Measurements from ENCODE around the gene STAT5A. TPM values are rescaled to one million over a fixed set of nuclear protein-coding genes. Genes with fewer than 3 reads are reported as not detected.
"Not testable (repeated sequence)": the region's sequence is repeated elsewhere in the genome, so short reads cannot be mapped to it uniquely, and the experiment has no call there.

Gene STAT5A
- total RNA-seq, 2 experiments from 2014 or later: 116 to 121 TPM

GRCh38 chr17:42253578-42253977 is 34.7 kb upstream of the STAT5A start:
- DNase-seq: no peak

GRCh38 chr17:42255445-42255844 is 32.9 kb upstream of the STAT5A start:
- Mint-ChIP-seq H3K4me3 (no peak overlapping the region), H3K27me3 (no peaks in the 10 kb centered on the region), H3K4me1 (peaks cover 49% of the 10 kb centered on the region), H3K36me3 (peaks cover 4% of the 10 kb centered on the region), H3K9me3 (peaks cover 2% of the 10 kb centered on the region), H3K27ac (peak overlapping the region; percentile 1)
- DNase-seq: no peak

More at GRCh38 chr17:42253578-42253977, 34.7 kb upstream of the STAT5A start:
- H3K27me3 Mint-ChIP-seq: no peaks in the 10 kb centered on the region
- H3K9me3 Mint-ChIP-seq: peaks cover 2% of the 10 kb centered on the region
- no peak overlapping the region for H3K27ac Mint-ChIP-seq
- peaks cover 54% of the 10 kb centered on the region for H3K4me1 Mint-ChIP-seq
- no peak overlapping the region for H3K4me3 Mint-ChIP-seq
- H3K36me3 Mint-ChIP-seq: peaks cover 4% of the 10 kb centered on the region

GRCh38 chr17:42260318-42260717 is 28.0 kb upstream of the STAT5A start:
- H3K4me1 Mint-ChIP-seq: peaks cover 21% of the 10 kb centered on the region
- no peak overlapping the region for H3K27ac Mint-ChIP-seq
- H3K4me3 Mint-ChIP-seq: no peak overlapping the region
- H3K27me3 Mint-ChIP-seq: no peaks in the 10 kb centered on the region
- peaks cover 6% of the 10 kb centered on the region for H3K36me3 Mint-ChIP-seq
- DNase-seq: no peak
- no peaks in the 10 kb centered on the region for H3K9me3 Mint-ChIP-seq

DNA sequence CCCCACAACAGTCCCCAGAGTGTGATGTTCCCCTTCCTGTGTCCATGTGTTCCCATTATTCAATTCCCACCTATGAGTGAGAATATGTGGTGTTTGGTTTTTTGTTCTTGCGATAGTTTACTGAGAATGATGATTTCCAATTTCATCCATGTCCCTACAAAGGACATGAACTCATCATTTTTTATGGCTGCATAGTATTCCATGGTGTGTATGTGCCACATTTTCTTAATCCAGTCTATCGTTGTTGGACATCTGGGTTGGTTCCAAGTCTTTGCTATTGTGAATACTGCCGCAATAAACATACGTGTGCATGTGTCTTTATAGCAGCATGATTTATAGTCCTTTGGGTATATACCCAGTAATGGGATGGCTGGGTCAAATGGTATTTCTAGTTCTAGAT is 23.9 kb upstream of the STAT5A start:
- H3K36me3 Mint-ChIP-seq: peaks cover 22% of the 10 kb centered on the region
- H3K9me3 Mint-ChIP-seq, H3K4me3 Mint-ChIP-seq, H3K27me3 Mint-ChIP-seq, DNase-seq, H3K27ac Mint-ChIP-seq: not testable (repeated sequence)
- H3K4me1 Mint-ChIP-seq: peaks cover 40% of the 10 kb centered on the region

DNA sequence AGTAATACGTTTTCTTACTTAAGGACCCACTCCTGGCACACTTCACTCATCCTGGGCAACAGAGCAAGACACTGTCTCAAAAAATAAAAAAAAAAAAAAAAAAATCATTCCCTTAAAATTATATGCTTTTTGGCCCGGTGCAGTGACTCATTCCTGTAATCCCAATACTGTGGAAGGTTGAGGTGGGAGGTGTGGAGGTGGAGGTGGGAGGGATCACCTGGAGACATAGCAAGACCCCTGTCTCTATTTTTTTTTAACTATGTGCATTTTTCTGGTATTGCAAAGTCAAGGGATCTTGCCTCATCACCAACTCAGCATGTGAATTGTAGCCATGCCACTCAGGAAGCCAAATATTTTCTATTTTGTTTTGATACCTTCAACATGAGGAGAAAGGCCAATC is 21.8 kb upstream of the STAT5A start:
- Mint-ChIP-seq H3K4me1 (peaks cover 52% of the 10 kb centered on the region), H3K9me3 (no peaks in the 10 kb centered on the region), H3K36me3 (peaks cover 29% of the 10 kb centered on the region), H3K27ac (peak overlapping the region; percentile 95), H3K27me3 (no peaks in the 10 kb centered on the region), H3K4me3 (peak overlapping the region; percentile 59)
- DNase-seq: no peak

DNA sequence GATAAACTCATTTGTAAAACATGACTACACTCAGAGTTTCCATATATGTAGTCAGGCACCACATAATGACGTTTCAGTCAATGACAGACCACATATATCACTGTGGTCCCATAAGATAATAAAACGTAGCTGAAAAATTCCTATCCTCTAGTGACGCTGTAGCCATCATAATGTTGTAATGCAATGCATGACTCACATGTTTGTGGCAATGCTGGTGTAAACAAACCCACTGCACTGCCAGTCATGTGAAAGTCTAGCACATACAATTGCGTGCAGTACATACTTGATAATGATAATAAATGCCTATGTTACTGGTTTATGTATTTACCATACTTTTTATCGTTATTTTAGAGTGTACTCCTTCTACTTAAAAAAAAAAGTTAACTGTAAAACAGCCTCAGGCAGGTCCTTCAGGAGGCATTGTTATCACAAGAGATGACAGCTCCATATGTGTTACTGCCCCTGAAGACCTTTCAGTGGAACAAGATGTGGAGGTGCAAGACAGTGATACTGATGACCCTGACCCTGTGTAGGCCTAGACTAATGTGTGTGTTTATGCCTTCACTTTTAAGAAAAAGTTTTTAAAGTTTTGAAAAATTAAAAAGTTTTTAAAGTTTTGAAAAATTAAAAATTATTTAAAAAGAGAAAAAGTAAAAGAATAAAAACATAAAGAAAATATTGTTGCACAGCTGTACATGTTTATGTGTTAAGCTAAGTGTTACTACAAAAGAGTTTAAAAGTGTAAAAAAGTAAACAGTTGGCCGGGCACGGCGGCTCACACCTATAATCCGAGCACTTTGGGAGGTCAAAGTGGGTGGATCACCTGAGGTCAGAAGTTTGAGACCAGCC is 21.2 kb upstream of the STAT5A start:
- Mint-ChIP-seq H3K4me3 (peak overlapping the region; percentile 59), H3K9me3 (no peaks in the 10 kb centered on the region), H3K27ac (peak overlapping the region; percentile 95), H3K36me3 (peaks cover 29% of the 10 kb centered on the region), H3K4me1 (peaks cover 59% of the 10 kb centered on the region), H3K27me3 (no peaks in the 10 kb centered on the region)
- DNase-seq: peak; percentile 42

- Mint-ChIP-seq H3K4me1 (peaks cover 69% of the 10 kb centered on the region), H3K4me3 (no peak overlapping the region), H3K9me3 (no peaks in the 10 kb centered on the region), H3K27ac (peak overlapping the region; percentile 93), H3K27me3 (no peaks in the 10 kb centered on the region), H3K36me3 (peaks cover 29% of the 10 kb centered on the region)
- DNase-seq: no peak
These were observed 20.1 kb upstream of the STAT5A start for GRCh38 chr17:42268236-42268635.

DNA sequence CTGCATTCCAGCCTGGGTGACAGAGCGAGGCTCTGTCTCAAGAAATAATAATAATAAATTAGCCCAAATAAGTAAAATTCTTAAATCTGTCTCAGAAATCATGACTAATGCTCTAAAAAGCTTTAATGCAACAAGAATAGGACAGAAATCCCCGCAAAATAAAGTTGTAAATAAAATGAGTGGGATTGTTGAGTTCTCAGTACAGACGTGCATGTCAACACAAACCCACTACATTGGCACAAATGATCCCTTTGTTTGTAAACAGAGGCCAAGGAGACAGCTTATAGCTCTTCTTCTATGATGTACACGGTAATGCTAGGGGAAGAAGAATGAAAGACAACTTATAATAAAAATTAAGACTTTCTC is 18.1 kb upstream of the STAT5A start:
- no peak for DNase-seq
- Mint-ChIP-seq H3K36me3 (peaks cover 32% of the 10 kb centered on the region), H3K27ac (peak overlapping the region; percentile 93), H3K27me3 (no peaks in the 10 kb centered on the region), H3K4me1 (peaks cover 76% of the 10 kb centered on the region), H3K4me3 (no peak overlapping the region), H3K9me3 (no peaks in the 10 kb centered on the region)

DNA sequence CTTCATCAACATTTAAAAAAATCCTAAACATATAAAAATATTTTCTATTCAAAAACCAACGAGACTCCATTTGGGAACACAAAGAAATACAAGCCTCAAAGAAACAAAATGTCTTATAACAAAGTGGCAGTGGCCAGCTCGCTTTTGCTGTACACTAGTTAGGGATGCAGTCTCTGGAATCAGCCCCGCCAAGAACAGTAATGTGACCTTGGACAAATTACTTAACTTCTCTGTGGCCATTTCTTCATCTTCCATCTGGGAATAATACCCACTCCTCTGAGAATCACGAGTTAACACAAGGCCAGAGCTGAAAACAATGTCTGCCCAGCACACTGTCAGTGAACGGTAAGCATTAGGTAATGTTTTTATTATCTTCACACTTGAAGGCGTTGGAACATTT is 17.7 kb upstream of the STAT5A start:
- H3K27me3 Mint-ChIP-seq: no peaks in the 10 kb centered on the region
- H3K4me3 Mint-ChIP-seq: peak overlapping the region; percentile 40
- H3K27ac Mint-ChIP-seq: peak overlapping the region; percentile 90
- no peaks in the 10 kb centered on the region for H3K9me3 Mint-ChIP-seq
- H3K4me1 Mint-ChIP-seq: peaks cover 77% of the 10 kb centered on the region
- peaks cover 31% of the 10 kb centered on the region for H3K36me3 Mint-ChIP-seq
- no peak for DNase-seq

DNA sequence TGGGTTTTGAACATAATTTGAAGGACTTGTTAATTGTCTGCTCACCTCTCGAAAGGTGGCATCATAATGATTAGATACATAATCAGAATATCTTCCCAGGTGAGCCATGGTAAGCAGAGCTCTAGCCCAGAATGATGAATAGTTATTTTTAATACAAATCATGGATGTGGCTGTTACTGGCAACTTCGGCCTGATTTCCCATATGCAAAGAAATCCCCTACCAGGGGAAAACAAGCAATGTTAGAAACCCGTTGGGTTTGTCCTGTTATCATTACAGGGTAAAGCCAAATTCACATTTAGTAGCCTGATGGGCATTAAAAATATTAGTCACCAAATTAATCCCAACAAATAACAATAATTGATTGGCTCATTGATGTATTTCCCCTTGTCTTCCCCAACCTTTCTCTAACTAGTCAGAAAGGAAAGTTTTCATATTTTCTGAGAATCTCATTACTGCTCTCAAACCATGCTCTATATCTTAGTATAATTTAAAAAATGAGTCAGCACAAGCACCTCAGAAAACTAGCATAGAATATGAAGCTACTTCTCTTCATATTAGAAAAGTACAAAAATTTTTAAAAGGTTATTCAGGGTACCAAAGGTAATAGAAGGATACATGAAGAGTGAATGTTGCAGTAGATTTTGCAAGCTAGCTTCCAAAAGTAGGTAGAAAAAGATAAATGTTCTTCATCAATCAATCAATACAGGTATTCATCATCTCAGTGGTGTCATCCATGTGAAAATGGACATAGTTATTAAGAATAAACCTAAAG is 17.1 kb upstream of the STAT5A start:
- no peaks in the 10 kb centered on the region for H3K9me3 Mint-ChIP-seq
- peak overlapping the region; percentile 68 for H3K4me3 Mint-ChIP-seq
- DNase-seq: no peak
- peak overlapping the region; percentile 90 for H3K27ac Mint-ChIP-seq
- peaks cover 31% of the 10 kb centered on the region for H3K36me3 Mint-ChIP-seq
- peaks cover 74% of the 10 kb centered on the region for H3K4me1 Mint-ChIP-seq
- no peaks in the 10 kb centered on the region for H3K27me3 Mint-ChIP-seq

DNA sequence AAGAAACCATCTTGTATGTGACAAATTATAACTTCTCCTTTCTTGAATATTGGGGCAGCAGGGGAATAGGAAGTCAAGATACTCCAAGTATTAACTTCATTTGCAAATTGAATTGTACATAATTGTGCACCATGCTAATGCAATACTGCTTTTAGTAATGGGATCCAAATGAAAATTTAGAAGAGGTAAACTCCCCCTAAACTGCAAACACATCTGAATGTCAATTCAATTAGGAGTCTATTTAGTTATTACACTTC is 16.6 kb upstream of the STAT5A start:
- Mint-ChIP-seq H3K36me3 (peaks cover 27% of the 10 kb centered on the region), H3K27me3 (no peaks in the 10 kb centered on the region), H3K27ac (peak overlapping the region; percentile 90), H3K9me3 (no peaks in the 10 kb centered on the region), H3K4me3 (peak overlapping the region; percentile 68), H3K4me1 (peaks cover 71% of the 10 kb centered on the region)
- DNase-seq: no peak

- Mint-ChIP-seq H3K4me3 (peak overlapping the region; percentile 68), H3K27me3 (no peaks in the 10 kb centered on the region), H3K9me3 (no peaks in the 10 kb centered on the region), H3K27ac (peak overlapping the region; percentile 90), H3K36me3 (peaks cover 24% of the 10 kb centered on the region), H3K4me1 (peaks cover 70% of the 10 kb centered on the region)
- DNase-seq: no peak
These were observed 16.0 kb upstream of the STAT5A start for GRCh38 chr17:42272162-42272907.

- Mint-ChIP-seq H3K27me3 (no peaks in the 10 kb centered on the region), H3K36me3 (peaks cover 23% of the 10 kb centered on the region), H3K9me3 (no peaks in the 10 kb centered on the region), H3K4me1 (peaks cover 62% of the 10 kb centered on the region), H3K4me3 (peak overlapping the region; percentile 94), H3K27ac (peak overlapping the region; percentile 90)
- no peak for DNase-seq
These were observed 14.6 kb upstream of the STAT5A start for GRCh38 chr17:42273474-42274252.

GRCh38 chr17:42274253-42274542 is 14.1 kb upstream of the STAT5A start:
- no peak for DNase-seq
- Mint-ChIP-seq H3K27ac (peak overlapping the region; percentile 92), H3K27me3 (no peaks in the 10 kb centered on the region), H3K9me3 (no peaks in the 10 kb centered on the region), H3K36me3 (peaks cover 21% of the 10 kb centered on the region), H3K4me1 (peaks cover 59% of the 10 kb centered on the region), H3K4me3 (peak overlapping the region; percentile 94)
